SK-N-SH treated with all-trans-retinoic acid at 6 μM for 48 hours (cell line): ENCODE measurements around the gene MINDY4.

Experiments
- CSRNP3 ChIP-seq: fragments of 250-450 bp; sonication (Bioruptor Pico); IDR thresholded peaks from 2 replicates; pipeline ENCODE4 v1.5.1; 2021; ENCODE audit warnings: mild to moderate bottlenecking, moderate library complexity
- PATZ1 ChIP-seq: fragments of 250-450 bp; sonication (Bioruptor Pico); IDR thresholded peaks from 2 replicates; pipeline ENCODE4 v1.8.0; 2020; ENCODE audit warnings: mild to moderate bottlenecking, moderate library complexity, borderline replicate concordance
- RARB ChIP-seq: fragments of 250-450 bp; sonication (Bioruptor Pico); IDR thresholded peaks from 2 replicates; pipeline ENCODE4 v1.8.0; 2021; ENCODE audit warnings: mild to moderate bottlenecking, moderate library complexity
- ZNF8 ChIP-seq: fragments of 450-650 bp; formaldehyde crosslinking; IDR thresholded peaks from 2 replicates; pipeline ENCODE4 v1.5.0; 2020; ENCODE audit warnings: mild to moderate bottlenecking, moderate library complexity

- no peak for TF ChIP-seq CSRNP3 (CRISPR knock-in tag)
- no peak for TF ChIP-seq RARB (CRISPR knock-in tag)
- TF ChIP-seq ZNF8 (CRISPR knock-in tag) = no peak
- no peak for TF ChIP-seq PATZ1 (CRISPR knock-in tag)
These were observed 19.4 kb upstream of the MINDY4 start, which contains the start of gene INMT for GRCh38 chr7:30751696-30752273.
